ENCODE data around the gene NOL7. TPM values are rescaled to one million over a fixed set of nuclear protein-coding genes. Genes with fewer than 3 reads are reported as not detected.

Gene NOL7
- 10 to 100 TPM; 74.8 to 75.9 TPM for total RNA-seq
- 100 to 1,000 TPM; 109 to 142 (median 139) TPM for polyA plus RNA-seq
- 48.2 to 176 (median 67.1) reads per million in 6 experiments for total RNA-seq

DNA sequence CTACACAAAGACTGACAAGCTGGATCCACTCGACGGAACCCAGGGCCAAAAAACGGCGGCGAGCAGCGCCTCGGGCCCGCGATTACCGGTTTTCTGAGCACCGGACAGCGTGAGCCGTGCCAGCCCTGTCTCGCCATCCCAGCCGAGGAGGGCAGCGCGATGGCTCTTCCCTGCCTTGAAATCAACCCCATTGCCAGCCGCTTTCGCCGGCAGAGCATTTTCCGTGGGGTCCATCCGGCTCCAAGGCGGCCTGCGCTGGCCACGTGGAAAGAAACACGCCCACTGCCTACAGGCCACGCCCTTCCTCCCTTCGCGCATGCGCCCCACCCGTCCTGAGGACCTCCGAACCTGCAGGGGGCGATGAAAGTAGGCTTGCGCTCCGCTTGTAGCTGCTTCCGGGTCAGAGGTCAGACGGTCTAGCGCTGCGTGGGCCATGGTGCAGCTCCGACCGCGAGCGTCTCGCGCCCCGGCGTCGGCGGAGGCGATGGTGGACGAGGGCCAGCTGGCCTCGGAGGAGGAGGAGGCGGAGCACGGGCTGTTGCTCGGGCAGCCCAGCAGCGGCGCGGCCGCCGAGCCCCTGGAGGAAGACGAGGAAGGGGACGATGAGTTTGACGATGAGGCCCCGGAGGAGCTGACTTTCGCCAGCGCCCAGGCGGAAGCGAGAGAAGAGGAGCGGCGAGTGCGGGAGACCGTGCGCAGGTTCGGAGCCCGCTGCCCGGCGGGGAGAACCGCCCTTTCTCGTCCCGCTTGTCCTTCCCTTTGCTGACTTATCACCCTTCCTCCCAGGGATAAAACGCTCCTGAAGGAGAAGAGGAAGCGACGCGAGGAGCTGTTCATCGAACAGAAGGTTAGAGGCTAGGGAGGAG lies at the start of gene NOL7:
NOL7 (plus strand) TSS at position 410 of the 866 bp plus-strand sequence; CDS start at position 434, 24 bp downstream.
- peak within 1 kb of the TSS; percentile 92 to 99 (median 97) for H3K27ac Mint-ChIP-seq
- peak within 1 kb of the TSS; percentile 96 to 98 (median 98) for H3K4me3 Mint-ChIP-seq
- H3K4me1 Mint-ChIP-seq: peaks cover 17 to 51% (median 38%) of the 10 kb centered on the region in 4 donors
- ATAC-seq: peak; percentile 90 to 92
- H3K36me3 Mint-ChIP-seq: peaks cover 0 to 44% (median 3%) of the 10 kb centered on the region in 3 donors
- no peaks in the 10 kb centered on the region for H3K27me3 Mint-ChIP-seq
- H3K9me3 Mint-ChIP-seq: no peaks in the 10 kb centered on the region
- POLR2A ChIA-PET: interaction anchor here (0.5 to 5.6 kb wide), 34 partner anchors 10 to 287 kb away, joined by 3 to 103 read pairs (median 6); partner anchors contain the start of genes GFOD1, MCUR1, RANBP9 and SIRT5
- peak; percentile 97 to 100 (median 98) for DNase-seq

DNA sequence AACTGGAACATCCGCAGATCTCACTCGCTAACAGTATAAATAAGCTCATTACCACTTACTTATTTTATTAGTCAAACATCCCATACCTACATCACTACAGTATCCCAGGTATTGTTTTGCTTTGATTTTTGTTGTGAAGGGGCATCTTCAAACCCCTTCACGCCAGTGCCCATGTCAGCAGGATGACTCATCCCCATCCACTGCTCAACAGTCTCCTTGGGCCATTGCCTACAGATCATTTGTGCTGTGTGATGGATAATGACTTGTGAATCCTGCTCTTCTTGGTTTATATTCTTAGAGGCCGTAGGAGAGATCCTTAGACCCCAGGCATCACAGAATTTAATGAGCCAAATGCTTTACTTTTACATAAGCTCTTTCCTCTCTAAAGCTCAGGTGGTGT lies 49.2 kb upstream of the NOL7 start:
- POLR2A ChIA-PET: no interaction called here
- no peaks in the 10 kb centered on the region for H3K9me3 Mint-ChIP-seq
- DNase-seq (no peak), ATAC-seq (no peak)
- peaks cover 0 to 6% (median 2%) of the 10 kb centered on the region in 4 donors for H3K4me1 Mint-ChIP-seq
- no peaks in the 10 kb centered on the region for H3K36me3 Mint-ChIP-seq
- H3K27ac Mint-ChIP-seq: no peak overlapping the region
- H3K27me3 Mint-ChIP-seq: peaks cover 3 to 12% (median 9%) of the 10 kb centered on the region in 5 donors
- no peak overlapping the region for H3K4me3 Mint-ChIP-seq

DNA sequence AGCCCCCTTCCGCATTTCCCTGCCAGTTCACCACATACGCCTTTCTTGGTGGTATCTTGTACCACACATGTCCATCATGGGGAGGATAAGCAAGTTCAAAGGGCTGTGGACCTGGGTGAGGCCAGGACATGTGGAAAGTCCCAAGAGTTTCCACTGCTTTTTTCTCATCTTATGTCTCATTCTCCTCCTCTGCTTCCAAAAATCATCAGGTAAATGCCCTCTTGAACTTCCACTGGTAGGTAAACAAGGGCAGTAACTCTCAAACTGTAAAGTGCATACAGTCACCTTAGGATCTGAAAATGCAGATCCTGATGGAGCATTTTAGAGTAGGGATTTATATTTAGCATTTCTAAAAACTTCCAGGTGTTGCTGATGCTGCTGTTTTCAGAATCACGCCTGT lies 48.6 kb upstream of the NOL7 start:
- POLR2A ChIA-PET: no interaction called here

DNA sequence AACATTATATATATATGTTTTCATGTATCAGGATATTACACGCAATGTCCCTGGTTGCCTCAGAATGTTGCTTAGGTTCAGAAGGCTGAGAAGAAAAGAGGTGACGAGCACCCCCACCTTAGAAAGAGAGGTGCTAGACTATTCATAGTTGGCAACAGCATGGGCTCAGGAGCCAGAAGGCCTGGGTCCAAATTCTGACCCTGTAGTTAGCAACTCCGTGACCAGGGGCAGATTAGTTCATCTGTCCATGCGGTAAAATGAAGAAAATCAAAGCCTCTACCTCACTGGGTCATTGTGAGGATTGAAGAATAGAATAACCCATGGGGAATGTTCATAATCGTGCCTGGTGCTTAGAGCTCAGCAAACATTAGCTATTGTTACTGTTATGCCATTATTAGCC lies 46.2 kb upstream of the NOL7 start:
- H3K27me3 Mint-ChIP-seq: peaks cover 3 to 10% (median 9%) of the 10 kb centered on the region in 5 donors
- peak overlapping the region in 1 of 10 donors; percentile 19 for H3K27ac Mint-ChIP-seq
- DNase-seq (no peak), ATAC-seq (no peak)
- no peaks in the 10 kb centered on the region for H3K9me3 Mint-ChIP-seq
- peaks cover 0 to 8% (median 4%) of the 10 kb centered on the region in 4 donors for H3K4me1 Mint-ChIP-seq
- H3K36me3 Mint-ChIP-seq: no peaks in the 10 kb centered on the region
- no peak overlapping the region for H3K4me3 Mint-ChIP-seq
- POLR2A ChIA-PET: no interaction called here

More for the DNA sequence above, 48.6 kb upstream of the NOL7 start:
- Mint-ChIP-seq H3K4me1 (peaks cover 0 to 6% (median 2%) of the 10 kb centered on the region in 4 donors), H3K9me3 (no peaks in the 10 kb centered on the region), H3K36me3 (no peaks in the 10 kb centered on the region), H3K27me3 (peaks cover 3 to 12% (median 9%) of the 10 kb centered on the region in 5 donors), H3K4me3 (no peak overlapping the region), H3K27ac (no peak overlapping the region)
- ATAC-seq (no peak), DNase-seq (no peak)

DNA sequence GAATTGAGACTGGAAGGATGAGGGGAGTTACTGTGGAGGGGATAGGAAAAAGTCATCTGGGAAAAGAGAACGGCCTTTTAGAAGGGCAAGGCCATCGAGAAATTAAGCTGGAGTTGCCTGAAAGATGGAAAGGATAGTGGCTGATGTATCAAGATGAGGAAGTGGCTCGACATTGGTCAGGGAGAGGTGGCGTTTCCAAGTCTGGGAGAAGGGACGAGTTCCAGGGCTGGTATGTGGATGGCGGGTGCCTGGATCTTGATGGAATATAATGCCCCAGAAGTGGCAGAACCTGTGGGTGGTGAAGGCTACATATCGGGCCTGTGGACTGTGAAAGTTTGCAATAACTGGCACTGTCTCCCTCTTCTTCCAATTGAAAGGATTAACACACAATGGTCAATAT lies 42.9 kb upstream of the NOL7 start:
- POLR2A ChIA-PET: interaction anchor here (5.5 kb wide), 1 partner anchor 43 kb away, joined by 91 read pairs; the partner anchor contains the start of gene NOL7
- Mint-ChIP-seq H3K27ac (peak overlapping the region in 3 of 10 donors; percentile 33 to 80 (median 72)), H3K9me3 (no peaks in the 10 kb centered on the region), H3K4me3 (peak overlapping the region in 8 of 10 donors; percentile 11 to 75 (median 34)), H3K36me3 (no peaks in the 10 kb centered on the region), H3K27me3 (peaks cover 0 to 5% (median 0%) of the 10 kb centered on the region in 5 donors), H3K4me1 (peaks cover 11 to 26% (median 24%) of the 10 kb centered on the region in 4 donors)
- DNase-seq (no peak), ATAC-seq (no peak)

DNA sequence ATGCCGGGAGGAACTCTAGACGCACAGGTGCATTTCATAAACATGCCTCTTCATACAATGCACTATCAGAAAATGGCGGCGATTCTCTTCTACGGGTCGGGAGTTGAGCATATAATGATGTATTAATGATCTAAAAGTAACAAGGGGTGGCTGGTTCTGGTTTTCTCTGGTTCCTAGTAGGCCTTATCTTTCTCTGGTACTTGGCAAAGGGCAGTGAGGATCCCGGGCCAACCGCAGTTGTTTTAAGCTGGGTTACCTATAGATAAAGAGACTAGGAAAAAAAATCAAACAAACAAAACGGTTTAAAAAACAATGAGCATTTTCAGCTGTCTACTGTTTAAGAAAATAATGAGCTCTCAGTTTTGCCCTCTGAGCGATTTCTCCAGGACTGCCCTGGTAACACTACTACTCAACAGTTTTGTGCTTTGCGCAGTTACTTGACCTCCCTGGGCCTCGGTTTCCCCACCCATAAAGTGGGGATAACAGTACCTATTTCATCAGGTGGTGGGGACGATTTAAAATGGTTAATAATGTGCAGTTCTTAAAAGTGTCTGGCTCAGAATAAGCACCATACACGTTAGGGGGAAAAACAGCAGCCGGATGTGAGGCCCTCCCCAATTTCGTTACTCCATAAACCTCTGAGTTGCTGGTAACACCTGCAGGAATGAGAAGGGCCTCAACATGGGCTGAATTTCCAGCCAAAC lies 42.0 kb upstream of the NOL7 start:
- DNase-seq: no peak
- Mint-ChIP-seq H3K4me1 (peaks cover 14 to 30% (median 26%) of the 10 kb centered on the region in 4 donors), H3K4me3 (peak overlapping the region; percentile 70 to 99 (median 92)), H3K9me3 (peaks cover 0 to 4% (median 0%) of the 10 kb centered on the region in 9 donors), H3K36me3 (peaks cover 0 to 5% (median 0%) of the 10 kb centered on the region in 3 donors), H3K27ac (peak overlapping the region in 8 of 10 donors; percentile 72 to 97 (median 83)), H3K27me3 (peaks cover 0 to 3% (median 0%) of the 10 kb centered on the region in 5 donors)
- POLR2A ChIA-PET: interaction anchor here (1.8 to 5.5 kb wide), 2 partner anchors 42 to 46 kb away, joined by 5 to 91 read pairs; partner anchors contain the start of gene NOL7
- ATAC-seq: no peak

DNA sequence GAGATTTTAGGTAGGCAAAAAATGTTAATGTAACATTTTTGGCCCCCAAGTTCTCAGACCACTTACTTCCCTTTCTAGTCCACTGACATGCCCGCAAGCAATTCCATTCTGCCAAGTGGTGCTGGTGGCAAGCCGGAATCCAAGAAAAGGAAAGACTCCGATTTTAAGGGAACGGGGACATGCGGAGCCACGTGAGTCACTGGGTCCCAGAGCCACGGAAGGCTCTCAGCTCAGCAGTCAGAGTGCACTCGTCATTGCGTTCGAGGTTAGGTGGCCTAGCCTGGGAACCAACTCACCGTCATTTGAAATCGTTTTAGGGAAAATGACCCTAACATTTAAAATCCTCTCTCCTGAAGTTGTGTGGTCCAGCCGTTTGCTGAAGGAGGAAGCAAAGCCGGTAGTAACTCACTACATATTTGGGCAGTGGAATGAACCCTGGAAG lies 41.4 kb upstream of the NOL7 start:
- POLR2A ChIA-PET: interaction anchor here (1.1 to 5.5 kb wide), 6 partner anchors 11 to 245 kb away, joined by 3 to 91 read pairs (median 6); partner anchors contain the start of genes NOL7, RANBP9 and TBC1D7
- H3K36me3 Mint-ChIP-seq: peaks cover 0 to 6% (median under 1%) of the 10 kb centered on the region in 3 donors
- peak in 1 of 10 donors; percentile 3 for DNase-seq

DNA sequence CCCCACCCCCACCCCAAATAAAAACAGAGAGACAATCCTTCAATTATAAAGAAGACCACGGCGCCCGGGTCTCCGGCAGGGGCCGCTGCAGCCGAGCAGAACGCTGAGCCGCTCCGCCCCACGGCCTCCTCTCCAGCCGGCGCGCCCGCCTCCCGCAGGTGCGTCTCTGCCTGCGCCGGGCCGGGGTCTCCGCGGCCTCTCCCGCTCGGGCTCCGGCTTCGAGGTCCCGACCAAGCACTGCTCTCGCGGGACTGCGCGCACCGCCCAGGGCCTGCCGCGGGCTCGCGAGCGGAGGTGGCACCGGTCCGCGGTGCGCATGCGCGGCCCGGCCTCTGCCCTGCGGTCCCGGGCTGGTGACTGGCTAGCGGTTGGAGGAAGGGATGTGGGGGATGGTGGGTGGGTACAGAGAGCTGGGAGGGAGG lies 41.0 kb upstream of the NOL7 start:
- Mint-ChIP-seq H3K9me3 (peaks cover 0 to 4% (median 0%) of the 10 kb centered on the region in 9 donors), H3K27me3 (no peaks in the 10 kb centered on the region), H3K27ac (peak overlapping the region; percentile 93 to 99 (median 96)), H3K36me3 (peaks cover 0 to 6% (median 2%) of the 10 kb centered on the region in 3 donors), H3K4me3 (peak overlapping the region; percentile 90 to 99 (median 97)), H3K4me1 (peaks cover 15 to 30% (median 26%) of the 10 kb centered on the region in 4 donors)
- ATAC-seq: peak; percentile 82 to 85
- DNase-seq: peak; percentile 88 to 97 (median 93)
- POLR2A ChIA-PET: interaction anchor here (0.6 to 5.5 kb wide), 20 partner anchors 10 to 246 kb away, joined by 3 to 91 read pairs (median 3); partner anchors contain the start of genes MCUR1, NOL7, RANBP9 and TBC1D7

More for the DNA sequence above, 41.4 kb upstream of the NOL7 start:
- H3K27me3 Mint-ChIP-seq: peaks cover 0 to under 1% (median 0%) of the 10 kb centered on the region in 5 donors
- no peak for ATAC-seq
- peak overlapping the region; percentile 70 to 99 (median 92) for H3K4me3 Mint-ChIP-seq
- H3K9me3 Mint-ChIP-seq: peaks cover 0 to 4% (median 0%) of the 10 kb centered on the region in 9 donors
- peak overlapping the region in 9 of 10 donors; percentile 52 to 97 (median 80) for H3K27ac Mint-ChIP-seq
- peaks cover 15 to 30% (median 26%) of the 10 kb centered on the region in 4 donors for H3K4me1 Mint-ChIP-seq

DNA sequence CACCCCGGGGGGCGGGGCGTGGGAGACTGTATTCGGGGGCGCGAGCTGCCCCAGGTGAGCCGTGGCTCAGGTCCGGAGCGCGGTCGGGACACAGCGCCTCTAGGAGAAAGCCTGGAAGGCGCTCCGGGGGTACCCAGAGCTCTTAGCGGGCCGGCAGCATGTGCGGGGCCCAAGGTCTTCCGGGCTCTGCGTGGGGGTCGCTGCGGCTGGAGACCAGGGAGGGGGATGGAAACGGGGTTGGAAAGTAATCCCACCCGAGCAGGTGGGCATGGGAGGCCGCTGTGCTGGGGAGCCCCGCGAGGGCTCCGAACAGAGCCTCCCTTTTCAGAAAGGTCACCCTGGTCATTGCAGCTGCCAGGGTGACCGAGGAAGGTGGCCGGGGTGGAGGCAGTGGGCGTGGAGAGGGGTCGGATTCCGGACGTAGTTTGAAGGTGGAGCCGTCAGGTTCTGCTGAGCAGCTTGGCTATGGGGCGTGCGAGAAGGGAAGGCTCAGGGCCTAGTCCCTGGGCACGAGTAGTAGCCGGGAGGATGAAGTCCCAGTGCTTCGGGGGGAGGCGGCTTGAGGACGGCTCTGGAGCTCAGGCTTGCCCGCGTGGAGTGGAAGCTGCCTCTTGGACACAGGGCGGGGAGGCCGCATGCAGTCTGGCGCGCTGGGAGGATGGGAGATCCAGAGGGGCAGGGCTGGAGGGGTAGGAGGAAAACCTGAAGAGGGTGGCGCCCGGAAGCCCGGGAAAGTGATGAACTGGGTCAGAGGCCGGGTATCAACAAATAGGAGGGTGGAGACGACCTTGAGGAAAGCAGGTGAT lies 40.4 kb upstream of the NOL7 start, which contains the start of gene SIRT5:
SIRT5 (plus strand) TSS at position 31 of the 806 bp plus-strand sequence. CDS start 9,510 bp downstream, outside the sequence.
- POLR2A ChIA-PET: interaction anchor here (0.6 to 5.5 kb wide), 23 partner anchors 10 to 246 kb away, joined by 3 to 91 read pairs (median 3); partner anchors contain the start of genes MCUR1, NOL7, RANBP9 and TBC1D7
- no peaks in the 10 kb centered on the region for H3K27me3 Mint-ChIP-seq
- H3K27ac Mint-ChIP-seq: peak within 1 kb of the TSS; percentile 93 to 99 (median 96)
- H3K36me3 Mint-ChIP-seq: peaks cover 0 to 8% (median 3%) of the 10 kb centered on the region in 3 donors
- peak within 1 kb of the TSS; percentile 90 to 99 (median 97) for H3K4me3 Mint-ChIP-seq
- DNase-seq: peak; percentile 51 to 82 (median 70)
- ATAC-seq: peak; percentile 66 to 68
- peaks cover 0 to 4% (median 0%) of the 10 kb centered on the region in 9 donors for H3K9me3 Mint-ChIP-seq
- peaks cover 15 to 30% (median 26%) of the 10 kb centered on the region in 4 donors for H3K4me1 Mint-ChIP-seq

DNA sequence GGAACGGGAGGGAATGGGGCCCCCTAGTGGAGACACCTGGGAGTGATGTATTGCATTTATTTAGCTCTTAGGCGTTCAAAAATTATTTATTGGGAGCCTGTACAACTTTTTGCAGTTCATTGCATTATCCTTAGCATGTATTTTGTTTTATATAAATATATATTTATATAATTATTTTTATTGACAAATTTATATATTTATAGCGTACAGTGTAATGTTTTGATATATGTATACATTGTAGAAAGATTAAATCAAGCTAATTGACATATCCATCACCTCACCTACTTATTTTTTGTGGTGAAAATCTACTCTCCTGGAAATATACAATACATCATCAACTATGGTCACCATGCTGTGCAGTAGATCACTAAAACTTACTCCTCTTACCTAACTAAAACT lies 39.8 kb upstream of the NOL7 start:
- H3K27ac Mint-ChIP-seq: peak overlapping the region; percentile 93 to 99 (median 96)

More for the DNA sequence above, 39.8 kb upstream of the NOL7 start:
- Mint-ChIP-seq H3K9me3 (peaks cover 0 to 4% (median 0%) of the 10 kb centered on the region in 9 donors), H3K4me1 (peaks cover 15 to 30% (median 26%) of the 10 kb centered on the region in 4 donors), H3K36me3 (peaks cover 0 to 10% (median 9%) of the 10 kb centered on the region in 3 donors), H3K4me3 (peak overlapping the region; percentile 90 to 99 (median 97)), H3K27me3 (no peaks in the 10 kb centered on the region)
- DNase-seq: no peak
- POLR2A ChIA-PET: interaction anchor here (1.0 to 5.5 kb wide), 16 partner anchors 9 to 247 kb away, joined by 3 to 91 read pairs (median 4); partner anchors contain the start of genes MCUR1, NOL7 and TBC1D7
- ATAC-seq: no peak
